Measurements from ENCODE around the gene PSME2.

Gene PSME2, protein sequence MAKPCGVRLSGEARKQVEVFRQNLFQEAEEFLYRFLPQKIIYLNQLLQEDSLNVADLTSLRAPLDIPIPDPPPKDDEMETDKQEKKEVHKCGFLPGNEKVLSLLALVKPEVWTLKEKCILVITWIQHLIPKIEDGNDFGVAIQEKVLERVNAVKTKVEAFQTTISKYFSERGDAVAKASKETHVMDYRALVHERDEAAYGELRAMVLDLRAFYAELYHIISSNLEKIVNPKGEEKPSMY

DNA sequence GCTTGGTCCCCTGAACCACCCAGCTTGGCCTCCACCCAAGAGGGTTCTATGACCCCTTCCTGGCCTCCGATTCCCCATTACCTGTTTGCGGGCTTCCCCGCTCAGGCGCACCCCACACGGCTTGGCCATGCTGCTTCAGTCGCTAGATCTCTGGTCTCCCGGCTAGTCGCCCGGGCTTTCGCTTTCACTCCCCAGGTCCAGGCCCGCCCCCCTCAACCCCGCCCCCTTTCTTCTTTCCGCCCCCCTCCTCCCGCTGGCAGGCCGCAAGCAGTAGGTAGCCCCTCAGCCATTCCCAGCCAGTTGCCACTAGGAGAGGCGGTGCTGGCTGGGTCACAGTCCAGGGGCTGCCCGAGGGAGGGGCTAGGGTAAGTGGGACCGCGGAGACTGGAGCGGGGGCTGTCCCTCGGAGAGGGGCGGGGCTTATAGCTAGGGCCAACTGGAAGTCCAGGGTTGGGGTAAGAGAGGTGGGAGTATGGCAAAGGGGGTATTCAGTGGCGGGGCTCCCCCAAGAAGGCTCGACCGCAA is at the start of gene PSME2:
Gene PSME2, minus strand, starts transcription at position 158 of the 525 bp plus-strand sequence. Its CDS starts 29 bp downstream, at position 129.
- DNase-seq (ENCODE audit: low read depth): peak; percentile 76

DNA sequence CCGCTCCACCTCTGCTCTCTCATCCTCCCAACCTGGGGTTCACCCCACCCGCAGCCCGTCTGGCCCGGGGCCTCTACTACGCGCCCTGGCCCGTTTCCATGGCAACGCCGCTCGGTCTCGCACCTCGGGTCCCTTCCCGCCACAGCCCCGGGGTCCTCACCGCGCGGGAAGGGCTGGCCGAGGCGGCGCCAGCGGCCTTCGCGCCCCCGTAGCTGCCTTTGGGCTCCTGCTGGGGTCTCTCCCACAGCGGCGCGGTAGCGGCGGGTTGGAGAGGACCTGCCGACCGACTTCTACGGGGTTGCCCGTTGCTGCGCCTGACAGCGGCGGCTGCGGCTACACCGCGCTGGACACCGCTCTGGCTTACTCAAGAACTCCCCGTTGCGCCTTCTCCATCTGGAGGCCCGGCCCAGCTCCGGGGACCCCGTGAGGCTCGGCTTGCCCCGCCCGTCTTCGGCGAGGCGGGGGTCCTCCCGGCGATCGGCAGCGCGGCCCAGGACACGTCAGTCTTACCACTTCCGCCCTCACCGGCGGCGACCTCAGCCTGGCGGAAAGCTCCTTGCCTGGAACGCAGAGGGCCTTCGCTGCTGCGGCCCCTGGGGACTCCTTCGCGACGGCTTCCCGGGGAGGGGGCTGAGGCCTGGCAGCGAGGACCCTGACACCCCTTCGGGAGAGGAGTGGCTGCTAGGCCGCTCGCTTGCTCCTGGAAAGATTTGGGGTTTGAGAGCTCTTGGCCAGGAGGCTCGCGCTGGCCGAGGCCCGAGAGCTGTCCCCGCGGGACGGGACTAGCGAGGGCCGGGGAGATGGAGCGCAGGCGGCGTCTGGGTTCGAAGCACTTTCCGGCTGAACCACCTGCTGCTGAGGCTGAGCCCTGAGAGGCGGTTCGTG is 49.0 kb upstream of the PSME2 start, which contains the start of gene TM9SF1:
Gene TM9SF1, minus strand, starts transcription at position 256 of the 885 bp plus-strand sequence. CDS start 422 bp downstream, outside the sequence.
- peak; percentile 69 for DNase-seq (ENCODE audit: low read depth)

DNA sequence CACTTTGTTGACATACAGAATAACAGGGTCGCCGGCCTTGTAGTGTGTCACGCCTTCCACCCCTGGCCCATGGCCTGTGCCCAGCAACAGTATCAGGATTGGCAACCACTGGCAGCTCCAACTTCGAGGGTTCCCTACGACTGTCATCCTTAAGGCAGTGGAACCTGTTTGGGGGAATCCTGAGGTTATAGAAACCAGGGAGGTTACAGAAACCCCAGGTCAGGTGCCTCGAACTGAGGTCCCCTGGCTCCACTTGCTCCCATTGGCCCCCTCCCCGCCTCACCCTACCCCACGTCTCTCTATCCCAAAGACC is 48.4 kb upstream of the PSME2 start:
- no peak for DNase-seq (ENCODE audit: low read depth)

DNA sequence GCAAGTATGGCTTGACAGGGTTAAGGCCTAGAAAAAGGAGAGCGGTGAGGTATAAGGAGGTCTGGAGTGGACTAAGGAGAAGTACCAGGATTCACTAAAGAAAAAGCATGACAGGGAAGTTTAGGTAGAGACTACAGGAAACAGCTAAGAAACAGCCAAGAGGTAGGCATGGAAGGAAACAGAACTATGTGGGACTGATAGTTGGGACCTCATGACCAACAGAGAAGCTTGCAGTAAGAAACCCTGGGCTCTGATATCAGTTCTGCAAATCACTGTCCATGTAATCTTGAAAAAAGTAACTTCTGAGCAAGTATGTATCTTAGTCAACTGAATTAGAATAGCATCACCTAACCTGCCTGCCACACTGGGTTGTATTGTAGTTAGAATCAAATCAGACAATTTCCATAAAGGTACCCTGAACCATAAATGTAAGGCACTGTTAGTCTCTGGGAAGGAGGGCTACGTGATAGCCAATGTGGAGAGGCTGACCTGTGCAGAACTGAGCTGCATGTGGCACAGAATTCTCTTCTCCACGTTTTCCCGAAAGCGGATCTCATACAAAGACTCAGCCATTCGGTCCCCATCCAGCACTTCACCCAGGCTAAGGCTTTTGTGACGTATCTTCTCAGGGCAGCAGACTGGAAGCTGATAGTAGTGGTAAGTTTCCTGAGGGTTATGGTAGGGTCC is 47.9 kb upstream of the PSME2 start:
- no peak for DNase-seq (ENCODE audit: low read depth)

DNA sequence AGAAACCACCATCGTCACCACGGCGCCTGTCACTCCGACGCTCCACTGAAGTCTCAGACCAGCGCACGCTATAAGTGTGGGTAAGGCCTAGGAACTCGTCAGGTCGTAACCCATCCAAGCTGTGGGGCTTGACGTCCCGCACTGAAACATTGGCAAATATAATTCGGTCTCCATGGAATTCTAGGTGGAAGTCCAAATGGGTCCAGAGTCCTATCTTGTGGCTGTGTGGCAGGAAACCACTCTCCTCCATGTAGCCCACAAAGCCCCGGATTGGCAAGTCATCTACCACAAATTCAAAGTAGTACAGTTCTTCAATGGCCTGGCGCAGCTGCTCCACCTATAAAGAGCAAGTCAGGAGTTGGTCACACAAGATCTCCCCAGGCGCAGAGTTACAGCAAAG is 46.5 kb upstream of the PSME2 start:
- no peak for DNase-seq (ENCODE audit: low read depth)

DNA sequence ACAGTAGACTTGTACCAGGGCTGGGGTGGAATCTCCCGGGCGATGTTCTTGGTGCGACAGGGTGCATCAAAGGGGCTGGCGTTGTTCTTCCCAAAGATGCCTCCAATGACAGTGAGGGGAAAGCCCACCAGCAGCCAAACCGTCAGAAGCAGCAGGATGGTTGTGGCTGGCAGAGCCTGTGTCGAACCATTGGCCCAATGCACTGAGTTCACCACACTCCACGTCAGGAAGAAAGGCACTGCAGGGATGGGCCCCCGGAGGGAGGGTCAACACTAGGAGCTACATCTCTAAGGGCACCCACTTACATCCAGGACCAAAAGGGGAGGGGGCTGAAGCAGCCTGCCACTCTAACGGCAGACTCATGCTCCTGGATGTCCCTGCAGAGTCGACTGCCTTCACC is 44.0 kb upstream of the PSME2 start:
- DNase-seq (ENCODE audit: low read depth): no peak

DNA sequence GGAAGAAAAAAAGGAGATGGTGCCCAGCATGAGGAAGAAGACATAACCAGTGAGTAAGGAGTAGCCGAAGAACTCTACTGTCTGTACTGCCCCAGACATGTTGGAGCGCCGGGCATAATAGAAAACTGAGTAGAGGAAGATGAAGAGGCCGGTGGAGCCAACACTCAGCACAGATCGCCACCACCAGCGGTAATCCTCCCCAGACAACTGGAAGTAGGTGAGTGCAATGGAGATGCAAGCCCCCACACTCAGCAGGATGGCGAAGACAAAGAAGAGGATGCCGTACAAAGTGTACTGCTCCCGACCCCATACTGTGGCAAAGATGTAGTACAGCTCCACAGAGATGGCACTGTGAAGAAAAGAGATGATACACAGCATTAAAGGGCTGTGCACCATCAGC is 43.0 kb upstream of the PSME2 start:
- DNase-seq (ENCODE audit: low read depth): no peak

DNA sequence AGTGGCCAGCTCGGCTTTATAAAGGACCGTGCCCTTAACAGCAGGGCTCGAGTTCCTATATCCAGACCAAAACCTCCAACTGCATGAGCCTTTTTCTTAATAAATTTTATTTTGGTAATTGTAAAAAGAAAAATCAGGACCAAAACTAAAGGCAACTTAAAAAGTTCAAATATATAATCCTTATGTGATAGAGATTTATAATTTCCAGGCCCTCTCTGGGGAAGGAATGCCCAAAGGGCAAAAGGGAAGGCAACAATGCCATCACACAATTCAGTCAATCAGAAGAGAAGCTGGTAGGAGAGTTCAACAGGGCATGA is 42.6 kb upstream of the PSME2 start:
- no peak for DNase-seq (ENCODE audit: low read depth)

DNA sequence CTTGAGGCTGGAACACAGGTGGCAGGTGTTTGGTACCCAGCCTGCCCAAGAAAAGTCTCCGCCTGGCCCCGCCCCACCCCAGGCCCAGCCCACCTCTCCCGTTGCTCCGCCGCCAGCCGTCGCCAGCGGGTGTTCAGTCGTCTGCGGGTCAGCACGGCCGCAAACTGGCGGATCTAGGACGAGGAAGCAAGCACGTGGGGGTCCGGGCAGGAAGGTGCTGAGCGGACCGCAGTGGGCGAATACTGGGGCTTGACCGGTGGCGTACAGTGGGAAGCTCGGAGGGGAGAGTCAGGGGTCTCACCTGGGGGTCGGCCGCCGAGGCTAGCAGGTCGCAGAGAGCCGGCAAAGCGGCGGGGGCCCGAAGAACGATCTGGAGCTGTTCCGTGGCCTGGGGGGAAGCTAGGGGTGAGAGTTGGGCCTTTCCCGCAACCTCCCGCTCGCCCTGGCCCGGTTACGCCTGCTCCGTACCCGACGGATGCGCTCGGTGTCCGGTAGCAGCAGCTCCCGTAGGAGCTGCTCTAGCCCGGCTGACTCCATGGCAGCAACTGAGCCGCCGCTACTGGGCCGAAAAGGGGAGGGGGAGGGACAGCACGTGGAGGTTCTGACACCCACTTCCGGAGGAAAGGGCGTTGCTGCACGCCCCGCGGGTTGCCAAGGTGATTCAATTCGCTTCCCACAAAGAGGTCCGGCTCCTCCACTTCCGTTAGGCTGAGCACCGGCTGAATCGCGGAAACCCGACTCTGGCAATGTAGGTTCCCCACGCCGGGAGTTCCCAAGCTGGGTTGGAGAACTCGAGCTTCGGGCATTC is 42.0 kb upstream of the PSME2 start, which contains the start of gene IPO4:
Gene IPO4, minus strand, starts transcription at position 566 of the 808 bp plus-strand sequence. Its CDS starts 29 bp downstream, at position 537.
- peak; percentile 90 for DNase-seq (ENCODE audit: low read depth)

DNA sequence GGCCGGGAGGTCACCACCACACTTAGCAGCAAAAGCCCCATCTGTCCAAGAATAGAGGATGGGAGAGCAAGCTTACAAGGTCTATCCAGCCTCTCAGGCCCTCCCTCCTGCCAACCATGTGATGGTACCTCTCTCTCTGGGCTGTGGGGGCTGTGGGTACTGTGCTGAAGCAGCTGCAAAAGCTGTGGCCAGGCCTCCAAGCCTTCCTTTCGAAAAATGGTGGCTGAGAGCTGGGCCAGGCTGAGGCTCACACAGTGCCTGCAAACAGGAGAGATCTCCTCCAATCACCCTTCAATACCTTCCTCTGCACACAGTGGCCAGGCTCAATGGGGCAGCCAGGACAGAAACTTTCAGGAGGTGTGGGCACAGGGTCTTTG is 41.1 kb upstream of the PSME2 start:
- DNase-seq (ENCODE audit: low read depth): no peak

DNA sequence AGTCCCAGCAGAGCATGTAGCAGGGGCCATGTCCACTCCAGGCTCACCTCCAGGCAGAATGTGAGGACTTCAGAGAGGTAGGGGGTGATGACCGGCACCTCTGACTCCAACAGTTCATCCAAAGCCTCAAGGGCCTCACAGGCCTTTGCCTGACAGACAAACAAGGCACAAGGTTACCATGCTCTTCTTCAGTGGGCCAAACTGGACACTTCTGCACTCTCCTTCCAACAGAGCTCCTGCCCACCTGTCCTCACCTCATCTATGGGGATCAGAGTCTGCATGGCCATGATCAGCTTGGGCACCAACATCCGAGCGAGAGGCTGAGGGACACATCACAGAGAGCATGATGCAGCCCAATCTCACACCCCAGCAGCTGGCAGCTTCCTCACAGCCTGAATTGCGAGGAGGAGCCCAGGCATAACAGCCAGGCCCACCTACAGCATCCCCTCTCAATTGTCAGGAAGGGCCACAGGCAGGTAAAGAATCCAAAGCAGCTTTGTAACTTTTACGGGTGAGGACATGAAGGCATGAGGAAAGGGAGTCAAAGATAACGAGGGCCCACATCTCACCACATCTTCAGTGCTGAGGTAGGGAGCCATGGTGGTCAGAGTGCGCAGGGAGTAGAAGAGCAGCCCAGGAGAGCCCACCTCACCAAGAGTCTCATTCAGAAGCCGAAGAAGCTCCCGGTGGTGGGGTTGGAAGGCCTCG is 40.6 kb upstream of the PSME2 start:
- DNase-seq (ENCODE audit: low read depth): no peak

DNA sequence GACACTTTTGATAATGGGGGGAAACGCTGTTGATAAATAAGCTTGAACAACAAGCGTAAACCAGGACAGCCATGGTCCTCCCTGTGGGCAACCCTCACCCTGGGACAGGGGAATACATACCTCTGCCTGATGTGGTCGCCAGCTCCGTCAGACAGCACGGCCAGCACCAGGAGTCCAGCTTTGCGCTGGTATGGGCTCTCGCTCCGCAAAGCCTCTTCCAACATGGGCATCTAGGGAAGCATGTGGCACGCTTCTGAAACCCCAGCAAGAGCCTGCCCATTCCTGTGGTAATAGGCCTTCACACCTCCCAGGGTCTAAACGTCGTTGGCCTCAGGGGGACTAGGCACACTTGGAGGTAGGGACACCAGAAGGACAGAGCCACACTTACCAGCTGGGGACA is 39.3 kb upstream of the PSME2 start:
- no peak for DNase-seq (ENCODE audit: low read depth)

DNA sequence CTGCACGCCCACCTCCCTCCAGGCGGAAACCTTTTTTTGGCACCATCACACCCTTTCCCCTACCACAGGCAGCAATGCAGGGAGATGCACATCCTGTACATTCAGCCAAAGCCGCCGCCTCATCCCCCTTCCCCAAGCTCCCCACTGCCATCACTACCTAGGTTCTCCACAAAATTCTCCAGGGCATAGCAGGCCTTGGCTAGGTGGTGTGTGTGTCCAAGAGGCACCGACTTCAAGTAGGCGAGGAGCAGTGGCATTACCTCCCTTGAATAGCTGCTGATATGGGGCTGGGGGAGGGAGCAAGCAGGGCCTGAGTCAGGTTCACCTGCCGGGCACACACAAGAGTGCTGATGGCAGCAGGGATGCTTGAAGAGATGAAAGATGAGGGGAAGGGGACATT is 38.6 kb upstream of the PSME2 start:
- no peak for DNase-seq (ENCODE audit: low read depth)

DNA sequence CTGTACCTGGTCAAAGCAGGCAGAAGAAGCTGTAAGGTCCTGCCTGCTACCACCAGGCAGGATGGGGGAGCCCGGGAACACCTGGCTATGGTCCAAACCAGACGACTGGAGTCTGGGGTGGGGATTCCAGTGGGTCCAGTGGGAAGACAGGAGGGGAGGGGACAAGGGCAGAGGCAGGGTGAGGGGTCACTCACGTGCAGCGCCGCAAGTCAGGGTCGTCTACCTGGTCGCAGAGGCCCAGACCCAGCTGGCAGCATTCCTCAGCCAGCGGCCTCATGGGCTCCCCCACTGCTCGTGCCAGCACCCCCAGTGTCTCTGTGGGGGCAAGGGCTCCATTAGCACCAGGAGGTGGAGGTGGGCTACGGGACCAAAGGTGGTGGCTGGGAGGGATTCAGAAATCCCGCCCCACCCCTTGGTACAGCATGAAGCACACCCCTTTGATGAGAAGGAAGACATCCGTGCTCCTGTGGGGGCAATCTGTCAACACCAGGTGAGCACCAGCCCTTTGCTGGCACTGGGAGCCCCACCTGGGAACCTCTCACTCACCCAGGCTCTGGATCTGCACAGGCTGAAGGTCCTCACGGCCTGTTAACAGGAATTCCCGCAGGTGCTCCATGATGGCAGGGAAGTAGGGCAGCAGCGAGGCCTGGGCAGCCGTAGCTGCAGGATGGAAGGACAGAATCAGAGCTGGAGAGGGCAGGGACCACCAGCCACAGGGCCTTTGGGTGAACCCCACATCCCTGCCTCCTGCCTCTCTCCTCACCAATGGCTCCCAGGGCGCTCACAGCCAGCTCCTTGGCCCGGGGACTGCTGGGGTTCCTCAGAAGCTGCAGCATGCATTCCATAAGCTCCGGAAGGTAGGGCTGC is 37.9 kb upstream of the PSME2 start:
- no peak for DNase-seq (ENCODE audit: low read depth)

DNA sequence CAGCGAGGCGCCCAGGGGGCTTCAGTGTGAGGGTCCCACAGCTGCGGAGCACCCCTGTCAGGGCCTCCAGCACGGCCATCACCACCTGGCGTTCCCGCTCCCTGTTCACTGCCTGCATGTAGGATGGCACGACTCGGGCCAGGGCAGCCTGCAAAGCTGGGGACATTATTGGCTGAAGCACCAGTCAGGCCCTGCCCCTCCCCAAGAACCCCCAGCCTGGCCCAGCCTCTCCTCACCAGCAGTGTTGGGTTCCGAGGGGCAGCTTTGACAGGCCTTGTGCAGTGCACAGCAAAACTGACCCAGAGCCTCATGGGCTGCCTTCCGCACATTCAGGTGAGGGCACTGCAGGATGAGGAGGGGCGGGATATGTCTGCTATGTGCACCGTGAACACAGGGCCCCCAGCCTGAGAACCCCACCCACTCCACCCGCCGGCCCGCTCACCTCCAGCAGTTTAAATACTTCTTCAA is 36.6 kb upstream of the PSME2 start:
- DNase-seq (ENCODE audit: low read depth): no peak

DNA sequence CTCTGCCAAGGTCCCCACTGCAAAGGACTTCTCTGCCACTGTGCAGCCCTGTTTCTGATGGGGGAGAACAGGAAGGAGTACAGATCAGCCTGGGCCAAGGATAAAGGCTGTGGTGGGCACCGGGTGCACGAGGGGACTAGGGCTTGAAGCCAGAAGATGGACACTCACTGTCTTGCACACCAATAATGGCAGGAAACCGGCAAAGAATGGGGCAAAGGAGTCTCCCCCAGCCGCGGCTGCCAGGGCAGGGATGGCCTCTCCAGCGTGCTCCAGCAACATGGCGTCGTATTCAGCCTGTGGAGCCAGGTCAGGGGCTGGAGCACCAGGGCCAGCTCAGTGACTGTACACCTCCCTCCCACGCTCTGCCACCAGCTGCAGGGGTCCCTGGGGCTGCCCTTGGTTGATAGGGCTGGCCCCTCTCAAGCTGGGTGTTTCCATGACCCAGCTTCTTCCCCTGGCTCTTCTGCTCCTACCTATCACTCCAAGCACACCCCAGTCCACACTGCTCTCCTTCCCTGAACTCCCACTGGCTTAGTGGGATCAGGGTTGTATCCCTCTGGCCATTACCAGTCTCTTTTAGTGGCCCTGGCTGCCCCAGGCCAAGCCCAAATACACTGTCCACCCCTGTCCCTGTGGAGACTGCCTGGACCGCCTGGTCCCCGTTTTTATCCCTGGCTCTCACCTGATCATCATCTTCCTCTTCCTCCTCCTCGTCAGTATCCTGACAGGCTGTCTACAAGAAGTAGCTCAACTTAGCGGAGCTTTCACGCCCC is 35.9 kb upstream of the PSME2 start:
- DNase-seq (ENCODE audit: low read depth): no peak

DNA sequence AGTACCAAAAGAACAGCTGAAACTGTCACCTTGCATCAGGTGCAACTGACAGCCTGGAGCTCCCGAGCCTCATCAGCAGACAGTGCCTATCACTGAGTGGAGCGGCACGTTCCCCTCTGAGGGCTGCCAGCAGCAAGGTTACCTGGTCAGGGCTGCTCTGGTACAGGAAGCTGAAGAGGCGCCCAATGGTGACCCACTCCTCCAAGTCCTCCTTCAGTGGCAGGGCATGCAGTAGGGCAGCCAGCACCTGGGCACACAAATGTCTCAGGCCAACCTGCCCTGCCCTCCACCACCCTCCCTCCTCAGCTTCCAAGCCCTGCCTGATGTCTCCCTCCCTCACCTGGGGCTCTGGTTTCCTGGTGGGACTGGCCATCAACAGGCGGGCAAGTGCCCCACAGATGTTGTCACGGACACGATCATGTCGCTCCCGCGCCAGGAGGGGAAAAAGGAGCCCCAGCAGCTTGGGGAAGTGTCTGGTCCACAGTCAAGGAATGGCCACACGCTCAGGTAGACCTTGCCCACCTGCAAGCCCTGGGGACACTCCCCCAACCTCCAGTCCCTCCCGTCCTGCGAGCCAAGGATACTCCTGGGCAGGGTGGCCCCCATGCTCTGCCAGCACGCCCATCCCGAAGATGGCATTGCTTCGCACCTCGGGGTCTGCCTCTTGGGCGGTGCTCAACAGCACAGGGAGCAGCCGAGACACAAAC is 35.1 kb upstream of the PSME2 start:
- no peak for DNase-seq (ENCODE audit: low read depth)

DNA sequence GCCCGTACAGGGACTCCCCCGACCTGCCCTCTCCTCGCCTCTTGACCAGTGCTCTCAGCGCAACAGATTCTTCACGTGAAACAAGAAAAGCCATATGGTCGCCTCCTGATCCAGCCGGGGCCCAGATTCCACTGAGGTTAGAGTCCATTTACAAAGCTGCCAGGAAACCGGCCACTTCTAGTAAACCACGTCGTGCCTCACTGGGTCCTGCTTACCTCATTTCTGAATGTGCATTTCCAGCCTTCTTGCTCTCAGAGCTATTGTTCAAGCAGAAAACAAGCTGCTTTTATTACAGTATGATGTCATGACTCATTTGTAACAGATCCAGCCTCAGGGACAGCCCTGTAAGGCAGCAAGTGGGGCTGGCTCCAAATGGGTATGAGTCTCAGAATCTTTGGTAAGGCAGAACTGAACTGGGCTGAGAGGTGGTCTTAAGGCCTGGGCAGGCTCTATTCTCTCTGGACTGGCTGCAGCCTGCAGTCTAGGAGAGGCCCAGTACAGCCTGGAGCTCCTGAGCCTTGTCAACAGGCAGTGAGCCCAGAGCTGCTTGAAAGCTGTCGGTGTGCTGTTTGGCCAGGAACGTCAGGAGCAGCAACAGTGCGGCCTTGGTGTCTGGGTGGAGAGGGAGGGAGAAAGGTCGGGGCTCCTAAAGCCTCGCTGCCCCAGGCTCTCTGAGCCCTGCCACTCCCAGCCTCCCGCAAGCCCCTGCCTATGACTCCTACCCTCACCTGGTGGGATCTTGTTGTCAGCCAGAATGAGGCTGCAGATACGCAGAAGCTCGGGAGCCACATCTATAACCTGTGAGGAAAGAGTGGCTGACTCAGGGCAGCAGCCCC is 33.8 kb upstream of the PSME2 start:
- no peak for DNase-seq (ENCODE audit: low read depth)

All from stimulated activated CD8-positive, alpha-beta memory T cell treated with anti-CD3 and anti-CD28 coated beads, Interleukin-7, amount 100 ng/mL, for 24 hours (primary cell).